ENCODE measurements around the gene CIDEC.
A peak's percentile ranks its signal among the peaks of the same experiment; 100 is the strongest.

The CIDEC gene

GRCh38 chr3:9879830-9880549 is at the start of gene CIDEC:
TSS of gene CIDEC (minus strand) at chr3:9880253. CDS start at chr3:9878486, 1,767 bp downstream.
- no peaks in the 10 kb centered on the region for H3K36me3 ChIP-seq (ENCODE audit: control insufficient read depth in 1 of 2, insufficient read depth in 2 of 2, low read length in 2 of 2)
- H3K4me3 ChIP-seq (ENCODE audit: low read depth in 1 of 2, low read length in 2 of 2): no peak within 1 kb of the TSS
- no peak within 1 kb of the TSS for H3K27ac ChIP-seq (ENCODE audit: low read depth, low read length)
- no peaks in the 10 kb centered on the region for H3K27me3 ChIP-seq (ENCODE audit: control insufficient read depth in 1 of 2, insufficient read depth in 2 of 2, low read length in 2 of 2)
- no peak within 1 kb of the TSS for H3K9ac ChIP-seq (ENCODE audit: low read depth in 1 of 2, low read length in 2 of 2)
- H3K9me3 ChIP-seq (ENCODE audit: control insufficient read depth in 1 of 2, low read length in 2 of 2): no peaks in the 10 kb centered on the region
- H3K4me1 ChIP-seq (ENCODE audit: control insufficient read depth in 1 of 2, insufficient read depth in 2 of 2, low read length in 2 of 2): peaks cover 5 to 21% of the 10 kb centered on the region in 2 donors

DNA sequence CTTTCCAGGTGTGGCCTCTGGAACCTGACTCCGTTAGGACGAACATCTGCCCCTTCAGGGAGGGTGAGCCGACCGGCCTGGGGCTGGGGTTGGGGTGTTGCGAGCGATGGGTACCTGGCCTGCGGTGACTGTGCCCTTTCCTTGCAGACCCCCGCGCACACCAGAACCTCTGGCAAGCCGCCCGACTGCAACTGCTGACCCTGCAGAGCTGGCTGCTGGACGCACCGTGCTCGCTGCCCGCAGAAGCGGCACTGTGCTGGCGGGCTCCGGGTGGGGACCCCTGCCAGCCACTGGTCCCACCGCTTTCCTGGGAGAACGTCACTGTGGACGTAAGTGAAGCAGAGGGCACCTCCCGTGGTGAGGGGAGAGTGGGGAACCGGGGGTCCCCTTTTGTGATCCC is 48.1 kb upstream of the CIDEC start:
- H3K4me3 ChIP-seq (ENCODE audit: low read depth in 1 of 2, low read length in 2 of 2): no peak overlapping the region
- no peak overlapping the region for H3K27ac ChIP-seq (ENCODE audit: low read depth, low read length)
- peaks cover 0 to 5% of the 10 kb centered on the region in 2 donors for H3K4me1 ChIP-seq (ENCODE audit: control insufficient read depth in 1 of 2, insufficient read depth in 2 of 2, low read length in 2 of 2)
- H3K36me3 ChIP-seq (ENCODE audit: control insufficient read depth in 1 of 2, insufficient read depth in 2 of 2, low read length in 2 of 2): peaks cover 3 to 18% of the 10 kb centered on the region in 2 donors
- H3K9ac ChIP-seq (ENCODE audit: low read depth in 1 of 2, low read length in 2 of 2): no peak overlapping the region
- no peaks in the 10 kb centered on the region for H3K27me3 ChIP-seq (ENCODE audit: control insufficient read depth in 1 of 2, insufficient read depth in 2 of 2, low read length in 2 of 2)
- H3K9me3 ChIP-seq (ENCODE audit: control insufficient read depth in 1 of 2, low read length in 2 of 2): no peaks in the 10 kb centered on the region

DNA sequence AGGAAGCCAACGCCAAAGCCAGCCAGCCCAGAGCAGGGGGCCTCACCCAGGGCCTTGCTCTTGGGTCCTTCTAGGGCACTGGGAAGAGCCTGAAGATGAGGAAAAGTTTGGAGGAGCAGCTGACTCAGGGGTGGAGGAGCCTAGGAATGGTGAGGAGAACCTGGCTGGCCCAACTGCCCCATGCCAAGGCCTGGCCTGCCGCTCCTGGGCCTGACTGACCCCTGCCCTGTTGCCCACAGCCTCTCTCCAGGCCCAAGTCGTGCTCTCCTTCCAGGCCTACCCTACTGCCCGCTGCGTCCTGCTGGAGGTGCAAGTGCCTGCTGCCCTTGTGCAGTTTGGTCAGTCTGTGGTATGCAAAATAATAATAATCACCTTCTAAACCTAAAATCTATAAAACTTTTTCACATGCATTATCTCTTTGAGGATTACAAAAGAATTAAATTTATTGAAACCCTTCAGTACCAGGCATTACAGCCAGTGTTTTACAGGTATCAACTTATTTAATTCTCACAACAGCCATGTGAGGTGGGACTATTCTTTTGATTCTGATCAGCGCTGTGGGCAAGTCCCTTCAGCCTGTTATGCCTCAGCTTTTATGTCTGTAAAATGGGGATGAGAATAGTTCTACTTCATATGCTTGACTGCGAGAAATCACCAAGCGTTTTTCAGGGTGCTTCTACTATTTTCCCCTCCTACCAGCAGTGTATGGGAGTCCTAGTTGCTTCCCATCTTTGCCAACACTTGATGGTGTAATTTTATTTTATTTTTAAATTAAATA is 38.4 kb upstream of the CIDEC start:
- Histone ChIP-seq H3K36me3 (ENCODE audit: control insufficient read depth in 1 of 2, insufficient read depth in 2 of 2, low read length in 2 of 2) (no peaks in the 10 kb centered on the region), H3K27ac (ENCODE audit: low read depth, low read length) (no peak overlapping the region), H3K4me3 (ENCODE audit: low read depth in 1 of 2, low read length in 2 of 2) (peak overlapping the region; percentile 70 to 76), H3K4me1 (ENCODE audit: control insufficient read depth in 1 of 2, insufficient read depth in 2 of 2, low read length in 2 of 2) (peaks cover 38 to 39% of the 10 kb centered on the region in 2 donors), H3K27me3 (ENCODE audit: control insufficient read depth in 1 of 2, insufficient read depth in 2 of 2, low read length in 2 of 2) (no peaks in the 10 kb centered on the region), H3K9ac (ENCODE audit: low read depth in 1 of 2, low read length in 2 of 2) (peak overlapping the region in 1 of 2 donors; percentile 32), H3K9me3 (ENCODE audit: control insufficient read depth in 1 of 2, low read length in 2 of 2) (no peaks in the 10 kb centered on the region)

- Histone ChIP-seq H3K36me3 (ENCODE audit: control insufficient read depth in 1 of 2, insufficient read depth in 2 of 2, low read length in 2 of 2) (no peaks in the 10 kb centered on the region), H3K27ac (ENCODE audit: low read depth, low read length) (no peak overlapping the region), H3K9me3 (ENCODE audit: control insufficient read depth in 1 of 2, low read length in 2 of 2) (no peaks in the 10 kb centered on the region), H3K4me1 (ENCODE audit: control insufficient read depth in 1 of 2, insufficient read depth in 2 of 2, low read length in 2 of 2) (peaks cover 39 to 40% of the 10 kb centered on the region in 2 donors), H3K27me3 (ENCODE audit: control insufficient read depth in 1 of 2, insufficient read depth in 2 of 2, low read length in 2 of 2) (no peaks in the 10 kb centered on the region), H3K4me3 (ENCODE audit: low read depth in 1 of 2, low read length in 2 of 2) (peak overlapping the region; percentile 70 to 76), H3K9ac (ENCODE audit: low read depth in 1 of 2, low read length in 2 of 2) (peak overlapping the region; percentile 32 to 76)
These were observed 37.8 kb upstream of the CIDEC start for GRCh38 chr3:9917820-9918219.

- Histone ChIP-seq H3K4me1 (ENCODE audit: control insufficient read depth in 1 of 2, insufficient read depth in 2 of 2, low read length in 2 of 2) (peaks cover 45 to 46% of the 10 kb centered on the region in 2 donors), H3K36me3 (ENCODE audit: control insufficient read depth in 1 of 2, insufficient read depth in 2 of 2, low read length in 2 of 2) (peaks cover 0 to 4% of the 10 kb centered on the region in 2 donors), H3K27me3 (ENCODE audit: control insufficient read depth in 1 of 2, insufficient read depth in 2 of 2, low read length in 2 of 2) (no peaks in the 10 kb centered on the region), H3K9me3 (ENCODE audit: control insufficient read depth in 1 of 2, low read length in 2 of 2) (no peaks in the 10 kb centered on the region), H3K27ac (ENCODE audit: low read depth, low read length) (peak within 1 kb of the TSS; percentile 86), H3K4me3 (ENCODE audit: low read depth in 1 of 2, low read length in 2 of 2) (peak within 1 kb of the TSS; percentile 70 to 76), H3K9ac (ENCODE audit: low read depth in 1 of 2, low read length in 2 of 2) (peak within 1 kb of the TSS; percentile 74 to 76)
These were observed 37.0 kb upstream of the CIDEC start, which contains the start of gene IL17RC for GRCh38 chr3:9916734-9917680. TSS of gene IL17RC (plus strand) at chr3:9917098. CDS start at chr3:9917316, 218 bp downstream.

GRCh38 chr3:9916346-9916733 is 36.3 kb upstream of the CIDEC start:
- Histone ChIP-seq H3K36me3 (ENCODE audit: control insufficient read depth in 1 of 2, insufficient read depth in 2 of 2, low read length in 2 of 2) (peaks cover 0 to 10% of the 10 kb centered on the region in 2 donors), H3K4me1 (ENCODE audit: control insufficient read depth in 1 of 2, insufficient read depth in 2 of 2, low read length in 2 of 2) (peaks cover 46 to 48% of the 10 kb centered on the region in 2 donors), H3K27me3 (ENCODE audit: control insufficient read depth in 1 of 2, insufficient read depth in 2 of 2, low read length in 2 of 2) (no peaks in the 10 kb centered on the region), H3K9me3 (ENCODE audit: control insufficient read depth in 1 of 2, low read length in 2 of 2) (no peaks in the 10 kb centered on the region), H3K27ac (ENCODE audit: low read depth, low read length) (peak overlapping the region; percentile 86), H3K9ac (ENCODE audit: low read depth in 1 of 2, low read length in 2 of 2) (peak overlapping the region; percentile 67 to 74), H3K4me3 (ENCODE audit: low read depth in 1 of 2, low read length in 2 of 2) (peak overlapping the region; percentile 70 to 76)

DNA sequence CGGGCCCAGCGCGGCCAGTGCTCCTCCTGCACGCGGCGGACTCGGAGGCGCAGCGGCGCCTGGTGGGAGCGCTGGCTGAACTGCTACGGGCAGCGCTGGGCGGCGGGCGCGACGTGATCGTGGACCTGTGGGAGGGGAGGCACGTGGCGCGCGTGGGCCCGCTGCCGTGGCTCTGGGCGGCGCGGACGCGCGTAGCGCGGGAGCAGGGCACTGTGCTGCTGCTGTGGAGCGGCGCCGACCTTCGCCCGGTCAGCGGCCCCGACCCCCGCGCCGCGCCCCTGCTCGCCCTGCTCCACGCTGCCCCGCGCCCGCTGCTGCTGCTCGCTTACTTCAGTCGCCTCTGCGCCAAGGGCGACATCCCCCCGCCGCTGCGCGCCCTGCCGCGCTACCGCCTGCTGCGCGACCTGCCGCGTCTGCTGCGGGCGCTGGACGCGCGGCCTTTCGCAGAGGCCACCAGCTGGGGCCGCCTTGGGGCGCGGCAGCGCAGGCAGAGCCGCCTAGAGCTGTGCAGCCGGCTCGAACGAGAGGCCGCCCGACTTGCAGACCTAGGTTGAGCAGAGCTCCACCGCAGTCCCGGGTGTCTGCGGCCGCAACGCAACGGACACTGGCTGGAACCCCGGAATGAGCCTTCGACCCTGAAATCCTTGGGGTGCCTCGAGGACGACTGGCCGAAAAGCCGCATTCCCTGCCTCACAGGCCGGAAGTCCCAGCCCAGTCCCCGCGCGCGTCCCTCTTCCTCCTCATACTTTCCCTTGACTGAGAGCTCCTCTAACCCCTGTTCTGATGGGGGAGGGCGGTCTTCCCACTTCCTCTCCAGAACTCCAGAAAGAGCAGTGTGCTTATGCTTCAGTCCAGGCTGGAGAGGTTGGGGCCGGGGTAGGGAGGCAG is 35.4 kb upstream of the CIDEC start:
- H3K36me3 ChIP-seq (ENCODE audit: control insufficient read depth in 1 of 2, insufficient read depth in 2 of 2, low read length in 2 of 2): peaks cover 0 to 19% of the 10 kb centered on the region in 2 donors

DNA sequence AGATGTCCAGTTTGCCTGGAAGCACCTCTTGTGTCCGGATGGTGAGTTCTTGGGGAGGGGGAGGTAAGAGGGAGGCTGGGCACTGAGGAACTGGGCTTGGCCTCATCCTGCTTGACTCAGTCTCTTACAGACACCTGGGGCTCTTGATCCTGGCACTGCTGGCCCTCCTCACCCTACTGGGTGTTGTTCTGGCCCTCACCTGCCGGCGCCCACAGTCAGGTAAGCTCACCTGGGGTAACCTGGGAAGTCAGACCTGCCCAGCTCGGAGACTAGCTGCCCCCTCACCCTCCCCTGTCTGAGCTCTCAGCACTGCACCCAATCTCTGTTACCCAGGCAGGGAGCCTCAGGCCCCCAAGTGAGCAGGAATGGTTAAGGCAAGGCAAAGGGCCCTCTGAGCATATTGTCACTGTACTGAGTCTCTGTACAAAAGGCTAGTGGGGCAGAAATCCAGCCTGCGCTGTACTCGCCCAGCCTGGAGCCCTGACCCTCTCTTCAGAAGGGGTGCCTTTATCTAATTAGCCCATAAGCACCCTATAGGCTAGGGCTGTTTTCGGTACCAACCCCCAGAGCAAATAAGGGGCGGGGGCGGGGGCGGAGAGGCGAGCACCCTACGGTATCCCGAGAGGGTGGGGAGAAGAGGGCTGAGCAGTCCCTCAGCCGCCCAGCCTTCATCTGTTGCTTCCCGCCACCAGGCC is 34.7 kb upstream of the CIDEC start:
- Histone ChIP-seq H3K4me3 (ENCODE audit: low read depth in 1 of 2, low read length in 2 of 2) (peak overlapping the region; percentile 61 to 63), H3K9me3 (ENCODE audit: control insufficient read depth in 1 of 2, low read length in 2 of 2) (no peaks in the 10 kb centered on the region), H3K27ac (ENCODE audit: low read depth, low read length) (peak overlapping the region; percentile 71), H3K9ac (ENCODE audit: low read depth in 1 of 2, low read length in 2 of 2) (peak overlapping the region; percentile 53 to 70), H3K27me3 (ENCODE audit: control insufficient read depth in 1 of 2, insufficient read depth in 2 of 2, low read length in 2 of 2) (no peaks in the 10 kb centered on the region), H3K4me1 (ENCODE audit: control insufficient read depth in 1 of 2, insufficient read depth in 2 of 2, low read length in 2 of 2) (peaks cover 46 to 48% of the 10 kb centered on the region in 2 donors), H3K36me3 (ENCODE audit: control insufficient read depth in 1 of 2, insufficient read depth in 2 of 2, low read length in 2 of 2) (peaks cover under 1 to 26% of the 10 kb centered on the region in 2 donors)

More for the DNA sequence above, 35.4 kb upstream of the CIDEC start:
- Histone ChIP-seq H3K4me3 (ENCODE audit: low read depth in 1 of 2, low read length in 2 of 2) (peak overlapping the region; percentile 61 to 63), H3K27me3 (ENCODE audit: control insufficient read depth in 1 of 2, insufficient read depth in 2 of 2, low read length in 2 of 2) (no peaks in the 10 kb centered on the region), H3K9me3 (ENCODE audit: control insufficient read depth in 1 of 2, low read length in 2 of 2) (no peaks in the 10 kb centered on the region), H3K9ac (ENCODE audit: low read depth in 1 of 2, low read length in 2 of 2) (peak overlapping the region; percentile 53 to 70), H3K27ac (ENCODE audit: low read depth, low read length) (peak overlapping the region; percentile 71), H3K4me1 (ENCODE audit: control insufficient read depth in 1 of 2, insufficient read depth in 2 of 2, low read length in 2 of 2) (peaks cover 46 to 48% of the 10 kb centered on the region in 2 donors)
